Left lobe of liver (tissue), 2 donors: ENCODE results near the gene ATP5F1E. TPM values are rescaled to one million over a fixed set of nuclear protein-coding genes. Genes with fewer than 3 reads are reported as not detected.
"Not testable (repeated sequence)": the region's sequence is repeated elsewhere in the genome, so short reads cannot be mapped to it uniquely, and the experiment has no call there.

Source experiments
- ATAC-seq: fragments of 200-7000 bp; cut with Tn5 transposase; one replicate; pipeline ENCODE4 v1.9.1; 2020; ENCODE audit warnings: mild to moderate bottlenecking, moderate library complexity
- DNase-seq: peaks from one replicate; pipeline ENCODE4 v3.0.0-alpha.2; 2020; ENCODE audit warnings: low spot score
- total RNA-seq: library from RNA; stranded (reverse); gene quantifications from one replicate; pipeline ENCODE4 v1.2.1, GENCODE V29; 2021
- donor health status: DM: no; HTN: no; CAD: no; lungs with moderate emphysema.
- donor health status: DM: no; HTN: yes; CAD: no.

The ATP5F1E gene
- total RNA-seq, 1 donor from 2014 or later: 33.3 TPM

- peak; percentile 4 for ATAC-seq
- DNase-seq: no peak
Measured at GRCh38 chr20:58992911-58993310, 39.2 kb downstream of the ATP5F1E start.

GRCh38 chr20:58991715-58992114 lies 40.4 kb downstream of the ATP5F1E start:
- DNase-seq: peak; percentile 73
- peak; percentile 45 for ATAC-seq

- no peak for ATAC-seq
- DNase-seq: no peak
Measured at GRCh38 chr20:58990651-58991445, 41.3 kb downstream of the ATP5F1E start.

GRCh38 chr20:58989196-58989595 lies 42.9 kb downstream of the ATP5F1E start:
- DNase-seq (peak; percentile 35), ATAC-seq (no peak)

GRCh38 chr20:58988565-58988882 lies 43.6 kb downstream of the ATP5F1E start:
- no peak for ATAC-seq
- no peak for DNase-seq

- ATAC-seq: peak; percentile 48
Measured at GRCh38 chr20:58987790-58988564, 44.2 kb downstream of the ATP5F1E start.

GRCh38 chr20:58986968-58987517 lies 45.1 kb downstream of the ATP5F1E start:
- ATAC-seq (no peak), DNase-seq (no peak)

More at GRCh38 chr20:58987790-58988564, 44.2 kb downstream of the ATP5F1E start:
- DNase-seq: peak; percentile 43

GRCh38 chr20:58986286-58986967 lies 45.7 kb downstream of the ATP5F1E start:
- no peak for ATAC-seq
- DNase-seq: no peak

- ATAC-seq (no peak), DNase-seq (no peak)
Measured at GRCh38 chr20:58985656-58986055, 46.5 kb downstream of the ATP5F1E start.

- ATAC-seq (no peak), DNase-seq (no peak)
Measured at GRCh38 chr20:58984691-58985090, 47.4 kb downstream of the ATP5F1E start.

GRCh38 chr20:58983115-58983468 lies 49.0 kb downstream of the ATP5F1E start:
- not testable (repeated sequence) for DNase-seq, ATAC-seq

- no peak for DNase-seq
- ATAC-seq: no peak
Measured at GRCh38 chr20:58982406-58983114, 49.6 kb downstream of the ATP5F1E start.

- peak; percentile 6 for ATAC-seq
- DNase-seq: no peak
Measured at GRCh38 chr20:58981628-58982364, 50.3 kb downstream of the ATP5F1E start.

GRCh38 chr20:58980711-58981627 lies 51.2 kb downstream of the ATP5F1E start, which contains the start of gene NELFCD:
Gene NELFCD (plus strand): TSS chr20:58981256. CDS start chr20:58981310, 54 bp downstream.
- DNase-seq (peak; percentile 90), ATAC-seq (peak; percentile 96)

GRCh38 chr20:58978351-58979190 lies 53.6 kb downstream of the ATP5F1E start:
- no peak for DNase-seq
- no peak for ATAC-seq

GRCh38 chr20:58976061-58976730 lies 55.9 kb downstream of the ATP5F1E start:
- ATAC-seq (no peak), DNase-seq (no peak)
